H9 (cell line): ENCODE results near the gene CRK. TPM values are rescaled to one million over a fixed set of nuclear protein-coding genes. Genes with fewer than 3 reads are reported as not detected.

ENCODE experiments used
- DNase-seq: peaks from one replicate; pipeline ENCODE4 v3.0.0-alpha.2; 2017
- H2AFZ ChIP-seq: one replicate; pipeline ENCODE4 v1.6.1; 2013; ENCODE audit warnings: mild to moderate bottlenecking, low read length, control low read depth, moderate library complexity
- H2AK5ac ChIP-seq: 2 replicates; pipeline ENCODE4 v1.6.1; 2013; ENCODE audit warnings: low read length, control low read depth, mixed read lengths; ENCODE audit not compliant: insufficient read length
- H2BK120ac ChIP-seq: one replicate; pipeline ENCODE4 v1.6.1; 2013; ENCODE audit warnings: low read depth, mild to moderate bottlenecking, low read length, control low read depth, inconsistent platforms; ENCODE audit not compliant: poor library complexity, severe bottlenecking
- H2BK12ac ChIP-seq: 2 replicates; pipeline ENCODE4 v1.6.1; 2013; ENCODE audit warnings: low read length, control low read depth, mixed read lengths, low read depth; ENCODE audit not compliant: insufficient read length
- H2BK15ac ChIP-seq: 2 replicates; pipeline ENCODE4 v1.6.1; 2013; ENCODE audit warnings: low read depth, low read length, control low read depth
- H2BK20ac ChIP-seq: one replicate; pipeline ENCODE4 v1.6.1; 2013; ENCODE audit warnings: low read depth, mild to moderate bottlenecking, low read length, control low read depth, inconsistent platforms; ENCODE audit not compliant: poor library complexity, severe bottlenecking
- H2BK5ac ChIP-seq: 2 replicates; pipeline ENCODE4 v1.6.1; 2013; ENCODE audit warnings: low read length, control low read depth, mixed read lengths; ENCODE audit not compliant: insufficient read length
- H3K14ac ChIP-seq: 2 replicates; pipeline ENCODE4 v1.6.1; 2013; ENCODE audit warnings: low read length, control low read depth; ENCODE audit not compliant: insufficient read depth
- H3K18ac ChIP-seq: 2 replicates; pipeline ENCODE4 v1.6.1; 2013; ENCODE audit warnings: low read depth, mild to moderate bottlenecking, mixed read lengths, low read length, control low read depth; ENCODE audit not compliant: insufficient read length
- H3K23ac ChIP-seq: 2 replicates; pipeline ENCODE4 v1.6.1; 2013; ENCODE audit warnings: low read length, control low read depth, mixed read lengths, low read depth; ENCODE audit not compliant: insufficient read length
- H3K23me2 ChIP-seq: 2 replicates; pipeline ENCODE4 v1.6.1; 2013; ENCODE audit warnings: low read depth, mild to moderate bottlenecking, mixed read lengths, low read length, control low read depth; ENCODE audit not compliant: insufficient read length, poor library complexity, severe bottlenecking
- H3K27ac ChIP-seq: 2 replicates; pipeline ENCODE4 v1.5.1; 2013; ENCODE audit warnings: low read length, control low read depth, mixed read lengths, low read depth; ENCODE audit not compliant: insufficient read length
- H3K27me3 ChIP-seq: 2 replicates; pipeline ENCODE4 v1.6.1; 2013; ENCODE audit warnings: low read length, control low read depth, inconsistent platforms; ENCODE audit not compliant: insufficient read depth
- H3K4ac ChIP-seq: 2 replicates; pipeline ENCODE4 v1.6.1; 2013; ENCODE audit warnings: low read depth, mild to moderate bottlenecking, control low read depth, inconsistent platforms, low read length, moderate library complexity
- H3K4me1 ChIP-seq: 2 replicates; pipeline ENCODE4 v1.6.1; 2013; ENCODE audit warnings: low read length, control low read depth, inconsistent platforms; ENCODE audit not compliant: insufficient read depth
- H3K4me2 ChIP-seq: 2 replicates; pipeline ENCODE4 v1.6.1; 2013; ENCODE audit warnings: low read length, control low read depth, mixed read lengths; ENCODE audit not compliant: insufficient read length, insufficient read depth
- H3K56ac ChIP-seq: 2 replicates; pipeline ENCODE4 v1.6.1; 2013; ENCODE audit warnings: low read depth, mild to moderate bottlenecking, mixed read lengths, low read length, control low read depth; ENCODE audit not compliant: insufficient read length
- H3K79me1 ChIP-seq: 2 replicates; pipeline ENCODE4 v1.6.1; 2013; ENCODE audit warnings: low read depth, mild to moderate bottlenecking, moderate library complexity, low read length, control low read depth, inconsistent platforms; ENCODE audit not compliant: insufficient read depth, poor library complexity, severe bottlenecking
- H3K79me2 ChIP-seq: 2 replicates; pipeline ENCODE4 v1.6.1; 2013; ENCODE audit warnings: low read length, control low read depth, inconsistent platforms; ENCODE audit not compliant: insufficient read depth
- H3K9ac ChIP-seq: 2 replicates; pipeline ENCODE4 v1.6.1; 2013; ENCODE audit warnings: low read length, control low read depth, mixed read lengths; ENCODE audit not compliant: insufficient read length; ENCODE audit errors: extremely low read depth
- H3K9me3 ChIP-seq: one replicate; pipeline ENCODE4 v1.6.1; 2013; ENCODE audit warnings: low read depth, low read length, inconsistent platforms; ENCODE audit not compliant: control insufficient read depth
- H3T11ph ChIP-seq: one replicate; pipeline ENCODE4 v1.6.1; 2013; ENCODE audit warnings: mild to moderate bottlenecking, low read length, control low read depth, inconsistent platforms
- H4K20me1 ChIP-seq: one replicate; pipeline ENCODE4 v1.6.1; 2013; ENCODE audit not compliant: control insufficient read depth, insufficient read length, insufficient read depth
- H4K5ac ChIP-seq: 2 replicates; pipeline ENCODE4 v1.6.1; 2013; ENCODE audit warnings: low read depth, mild to moderate bottlenecking, mixed read lengths, low read length, control low read depth; ENCODE audit not compliant: insufficient read length
- H4K8ac ChIP-seq: replicated peaks from 2 replicates; pipeline ENCODE4 v1.6.1; 2013; ENCODE audit warnings: low read length, control low read depth, mixed read lengths, low read depth; ENCODE audit not compliant: insufficient read length
- H4K91ac ChIP-seq: 2 replicates; pipeline ENCODE4 v1.6.1; 2013; ENCODE audit warnings: low read depth, mild to moderate bottlenecking, moderate library complexity, mixed read lengths, low read length, control low read depth; ENCODE audit not compliant: insufficient read length
- H3K27ac Mint-ChIP-seq, 3 experiments: 2 replicates in 2 of 3; 3 replicates in 1 of 3; pipeline ENCODE4 v1.8.0; 2020 to 2021; ENCODE audit warnings: mixed read lengths in 3 of 3, mild to moderate bottlenecking in 1 of 3, moderate library complexity in 1 of 3
- H3K27me3 Mint-ChIP-seq: 2 replicates; pipeline ENCODE4 v1.8.0; 2021; ENCODE audit warnings: low read depth, mild to moderate bottlenecking, moderate library complexity, mixed read lengths
- H3K36me3 Mint-ChIP-seq, 3 experiments: 2 replicates in 2 of 3; 3 replicates in 1 of 3; pipeline ENCODE4 v1.8.0; 2020 to 2021; ENCODE audit warnings: low read depth in 3 of 3, mixed read lengths in 3 of 3; ENCODE audit not compliant: insufficient read depth in 1 of 3
- H3K4me1 Mint-ChIP-seq, 2 experiments: 2 replicates each; pipeline ENCODE4 v1.8.0; 2020; ENCODE audit warnings: mixed read lengths in 2 of 2
- H3K4me3 Mint-ChIP-seq, 2 experiments: 2 replicates in 1 of 2; 3 replicates in 1 of 2; pipeline ENCODE4 v1.8.0; 2020 to 2021; ENCODE audit warnings: mild to moderate bottlenecking in 2 of 2, mixed read lengths in 2 of 2, moderate library complexity in 1 of 2
- H3K9me3 Mint-ChIP-seq, 2 experiments: 2 replicates in 1 of 2; 3 replicates in 1 of 2; pipeline ENCODE4 v1.8.0; 2020; ENCODE audit warnings: mild to moderate bottlenecking in 2 of 2, mixed read lengths in 2 of 2, moderate library complexity in 1 of 2
- CTCF ChIP-seq: fragments of 200-600 bp; sonication (generic); conservative IDR thresholded peaks from 3 replicates; pipeline ENCODE4 v1.8.0; 2021; ENCODE audit warnings: antibody characterized with exemption, mild to moderate bottlenecking
- WGBS: extraction: QIAGEN DNeasy Blood & Tissue Kit; methylation state at CpG from one replicate; pipeline ENCODE4 v1.1.7; 2013; ENCODE audit warnings: missing lambda C conversion rate, low lambda C conversion rate, mixed read lengths; ENCODE audit not compliant: insufficient read length; ENCODE audit errors: extremely low coverage; 5-methylcytosine and 5-hydroxymethylcytosine counted together
- total RNA-seq: library from RNA; stranded (reverse); gene quantifications from 2 replicates; pipeline ENCODE4 v1.2.1, GENCODE V29; 2021

CRK gene
- total RNA-seq, 1 experiment from 2014 or later, result 58.9 TPM

- Histone ChIP-seq H3K23ac (no peak overlapping the region), H3K4me2 (no peak overlapping the region), H3K9ac (no peak overlapping the region), H4K8ac (no peak overlapping the region), H2BK5ac (no peak overlapping the region), H2BK12ac (no peak overlapping the region), H3T11ph (no peak overlapping the region), H3K9me3 (no peaks in the 10 kb centered on the region), H3K23me2 (no peaks in the 10 kb centered on the region), H4K5ac (no peak overlapping the region), H3K18ac (no peak overlapping the region), H3K79me1 (no peaks in the 10 kb centered on the region), H2AK5ac (no peak overlapping the region), H4K20me1 (no peaks in the 10 kb centered on the region), H4K91ac (no peak overlapping the region), H3K27ac (no peak overlapping the region), H2AFZ (no peak overlapping the region), H2BK120ac (no peak overlapping the region), H2BK20ac (no peak overlapping the region), H2BK15ac (no peak overlapping the region), H3K4me1 (no peaks in the 10 kb centered on the region), H3K14ac (no peak overlapping the region), H3K4ac (no peak overlapping the region), H3K56ac (no peak overlapping the region), H3K27me3 (no peaks in the 10 kb centered on the region), H3K79me2 (no peaks in the 10 kb centered on the region)
- Mint-ChIP-seq H3K27ac (no peak overlapping the region), H3K9me3 (no peaks in the 10 kb centered on the region), H3K4me3 (no peak overlapping the region), H3K4me1 (no peaks in the 10 kb centered on the region), H3K36me3 (peaks cover 0 to 14% (median 3%) of the 10 kb centered on the region in 3 experiments; a peak in 4 of 7 replicates), H3K27me3 (no peaks in the 10 kb centered on the region)
- WGBS, result no CpG with 5 or more reads among the region's 9 CpGs
- no peak for DNase-seq
- TF ChIP-seq CTCF, result no peak
Observed at GRCh38 chr17:1498869-1499268, 42.8 kb upstream of the CRK start.
